Esophagus muscularis mucosa (tissue), 4 donors: ENCODE data around the gene MATN1.

Source experiments
- CTCF ChIP-seq, 3 experiments: fragments of 200-600 bp in 2 of 3; fragments of 450-650 bp in 1 of 3; sonication (generic) in 2 of 3; IDR thresholded peaks; one replicate each; pipeline ENCODE4 v1.5.1; 2017 to 2019; ENCODE audit warnings: antibody characterized with exemption in 3 of 3, mild to moderate bottlenecking in 2 of 3, moderate library complexity in 1 of 3
- EP300 ChIP-seq: sonication (generic); formaldehyde crosslinking; IDR thresholded peaks from one replicate; pipeline ENCODE4 v1.6.1; 2017; ENCODE audit warnings: antibody characterized with exemption
- POLR2A ChIP-seq: fragments of 450-650 bp; IDR thresholded peaks from one replicate; pipeline ENCODE4 v1.6.1; 2017; ENCODE audit warnings: antibody characterized with exemption, moderate library complexity, mild to moderate bottlenecking, low read depth

- no peak for TF ChIP-seq CTCF (IDR thresholded peaks at IDR 0.05)
- no peak for TF ChIP-seq POLR2A
- no peak for TF ChIP-seq EP300
Measured at GRCh38 chr1:30680879-30681278, 42.5 kb downstream of the MATN1 start.
